Effector CD8-positive, alpha-beta T cell (primary cell): ENCODE results near the gene RAG1.

Source experiments
- DNase-seq: peaks from one replicate; lab custom pipeline; 2025; lab: John Stamatoyannopoulos, UW

The RAG1 gene

GRCh38 chr11:36628141-36628540, 60.3 kb downstream of the RAG1 start:
- DNase-seq, result no peak

- DNase-seq, result no peak
Measured at GRCh38 chr11:36628765-36629244, 61.0 kb downstream of the RAG1 start.
